SH-SY5Y (cell line): ENCODE results near the gene NKD1.

Source experiments
- GATA2 ChIP-seq: IDR thresholded peaks from 2 replicates; pipeline ENCODE4 v1.6.1; 2011; ENCODE audit warnings: mild to moderate bottlenecking, low read depth, low read length
- GATA3 ChIP-seq: IDR thresholded peaks from 2 replicates; pipeline ENCODE4 v1.6.1; 2011; ENCODE audit warnings: low read depth, mild to moderate bottlenecking, low read length, moderate library complexity

- TF ChIP-seq GATA2 = no peak
- no peak for TF ChIP-seq GATA3
Measured at GRCh38 chr16:50620646-50621451, 72.7 kb downstream of the NKD1 start.
